Measurements from ENCODE around the gene CDH8. TPM values are rescaled to one million over a fixed set of nuclear protein-coding genes. Genes with fewer than 3 reads are reported as not detected.

CDH8 gene
- total and polyA plus RNA-seq, 2 experiments from 2014 or later = 7.4 to 14.3 TPM

- Histone ChIP-seq H3K27ac (no peak overlapping the region), H3K9me3 (ENCODE audit: low read depth) (no peaks in the 10 kb centered on the region), H3K27me3 (no peaks in the 10 kb centered on the region), H3K36me3 (no peaks in the 10 kb centered on the region), H3K4me1 (ENCODE audit: low read depth) (no peaks in the 10 kb centered on the region), H3K4me3 (no peak overlapping the region)
- TF ChIP-seq, protein P1, sequence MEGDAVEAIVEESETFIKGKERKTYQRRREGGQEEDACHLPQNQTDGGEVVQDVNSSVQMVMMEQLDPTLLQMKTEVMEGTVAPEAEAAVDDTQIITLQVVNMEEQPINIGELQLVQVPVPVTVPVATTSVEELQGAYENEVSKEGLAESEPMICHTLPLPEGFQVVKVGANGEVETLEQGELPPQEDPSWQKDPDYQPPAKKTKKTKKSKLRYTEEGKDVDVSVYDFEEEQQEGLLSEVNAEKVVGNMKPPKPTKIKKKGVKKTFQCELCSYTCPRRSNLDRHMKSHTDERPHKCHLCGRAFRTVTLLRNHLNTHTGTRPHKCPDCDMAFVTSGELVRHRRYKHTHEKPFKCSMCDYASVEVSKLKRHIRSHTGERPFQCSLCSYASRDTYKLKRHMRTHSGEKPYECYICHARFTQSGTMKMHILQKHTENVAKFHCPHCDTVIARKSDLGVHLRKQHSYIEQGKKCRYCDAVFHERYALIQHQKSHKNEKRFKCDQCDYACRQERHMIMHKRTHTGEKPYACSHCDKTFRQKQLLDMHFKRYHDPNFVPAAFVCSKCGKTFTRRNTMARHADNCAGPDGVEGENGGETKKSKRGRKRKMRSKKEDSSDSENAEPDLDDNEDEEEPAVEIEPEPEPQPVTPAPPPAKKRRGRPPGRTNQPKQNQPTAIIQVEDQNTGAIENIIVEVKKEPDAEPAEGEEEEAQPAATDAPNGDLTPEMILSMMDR (IDR thresholded peaks at IDR 0.05; ENCODE audit: low read depth, low read length) = no peak
- DNase-seq (ENCODE audit: low read depth in 1 of 2, low spot score in 1 of 2) = no peak
Measured at GRCh38 chr16:61892531-61892930, 143.7 kb downstream of the CDH8 start.

DNA sequence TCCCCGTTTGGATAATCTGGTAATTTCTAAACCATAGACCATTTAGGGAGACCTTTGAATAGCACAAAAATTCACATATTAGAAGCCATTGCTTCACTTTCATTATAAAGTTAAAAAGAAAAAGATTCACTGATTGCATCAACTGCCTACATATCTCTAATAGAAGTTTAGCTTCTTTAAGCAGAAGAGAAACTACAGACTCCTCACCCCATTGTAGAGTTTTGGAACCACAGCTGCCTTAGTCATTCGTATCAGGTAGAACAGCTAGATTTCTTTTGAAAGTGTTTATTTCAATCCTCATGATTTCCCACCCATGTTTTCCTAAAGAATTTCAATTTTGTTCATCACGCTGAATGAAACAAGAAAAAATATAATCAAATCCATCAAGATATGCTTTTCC, 144.8 kb downstream of the CDH8 start:
- H3K27me3 ChIP-seq = no peaks in the 10 kb centered on the region
- TF ChIP-seq, protein P1 (IDR thresholded peaks at IDR 0.05; ENCODE audit: low read depth, low read length) = no peak
- H3K4me1 ChIP-seq (ENCODE audit: low read depth) = no peaks in the 10 kb centered on the region
- H3K4me3 ChIP-seq = no peak overlapping the region
- H3K9me3 ChIP-seq (ENCODE audit: low read depth) = no peaks in the 10 kb centered on the region
- no peak for DNase-seq (ENCODE audit: low read depth in 1 of 2, low spot score in 1 of 2)
- H3K27ac ChIP-seq = no peak overlapping the region
- no peaks in the 10 kb centered on the region for H3K36me3 ChIP-seq

DNA sequence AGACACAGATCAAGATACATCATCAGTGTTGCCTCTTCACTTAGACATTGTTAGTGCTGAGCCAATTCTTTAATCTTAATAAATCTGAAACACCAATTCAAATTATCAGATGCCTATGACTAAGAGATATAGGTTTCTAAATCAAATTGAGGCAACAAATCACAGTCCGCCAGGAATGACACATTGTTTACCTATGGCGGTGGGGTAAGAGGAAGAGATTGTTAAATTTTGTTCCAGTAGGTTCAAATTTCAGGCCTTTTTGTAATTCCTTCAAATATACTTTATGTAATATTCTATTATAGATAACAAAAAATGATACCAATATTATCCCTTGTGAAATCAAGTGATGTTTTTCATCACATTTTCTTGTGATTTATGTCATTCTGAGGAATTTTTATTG, 145.9 kb downstream of the CDH8 start:
- Histone ChIP-seq H3K27me3 (no peaks in the 10 kb centered on the region), H3K27ac (no peak overlapping the region), H3K4me3 (no peak overlapping the region), H3K9me3 (ENCODE audit: low read depth) (no peaks in the 10 kb centered on the region), H3K36me3 (no peaks in the 10 kb centered on the region), H3K4me1 (ENCODE audit: low read depth) (peaks cover 3% of the 10 kb centered on the region)
- DNase-seq (ENCODE audit: low read depth in 1 of 2, low spot score in 1 of 2) = no peak
- TF ChIP-seq, protein P1 (IDR thresholded peaks at IDR 0.05; ENCODE audit: low read depth, low read length) = no peak

DNA sequence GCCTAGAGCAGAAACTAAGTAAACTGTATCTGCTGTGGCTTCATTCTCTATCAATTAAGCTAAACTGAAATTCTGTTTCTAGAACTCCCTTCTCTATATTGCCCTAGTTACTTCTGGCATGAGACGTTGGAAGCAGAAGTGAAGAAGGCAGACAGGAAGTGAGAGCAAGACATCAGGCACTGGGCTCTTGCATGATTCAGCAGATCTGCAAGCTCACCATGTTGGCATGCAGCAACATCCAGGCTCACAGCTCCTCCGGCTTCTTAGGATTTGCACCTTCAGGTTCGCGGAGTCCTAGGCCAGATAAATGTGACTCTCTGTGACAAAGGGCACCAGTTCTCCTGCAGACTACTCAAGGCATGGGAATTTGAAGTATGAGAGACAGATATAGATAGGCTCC, 148.3 kb downstream of the CDH8 start:
- TF ChIP-seq, protein P1 (IDR thresholded peaks at IDR 0.05; ENCODE audit: low read depth, low read length) = no peak
- no peaks in the 10 kb centered on the region for H3K9me3 ChIP-seq (ENCODE audit: low read depth)
- H3K27me3 ChIP-seq = no peaks in the 10 kb centered on the region
- H3K27ac ChIP-seq = no peak overlapping the region
- H3K4me1 ChIP-seq (ENCODE audit: low read depth) = peaks cover 10% of the 10 kb centered on the region
- H3K4me3 ChIP-seq = no peak overlapping the region
- no peaks in the 10 kb centered on the region for H3K36me3 ChIP-seq
- peak; percentile 2 to 26 for DNase-seq (ENCODE audit: low read depth in 1 of 2, low spot score in 1 of 2)

GRCh38 chr16:61885343-61885742, 150.9 kb downstream of the CDH8 start:
- no peaks in the 10 kb centered on the region for H3K9me3 ChIP-seq (ENCODE audit: low read depth)
- TF ChIP-seq, protein P1 (IDR thresholded peaks at IDR 0.05; ENCODE audit: low read depth, low read length) = no peak
- H3K27me3 ChIP-seq = no peaks in the 10 kb centered on the region
- no peak overlapping the region for H3K4me3 ChIP-seq
- peak in 1 of 2 donors; percentile 31 for DNase-seq (ENCODE audit: low read depth in 1 of 2, low spot score in 1 of 2)
- H3K36me3 ChIP-seq = no peaks in the 10 kb centered on the region
- no peak overlapping the region for H3K27ac ChIP-seq
- H3K4me1 ChIP-seq (ENCODE audit: low read depth) = peaks cover 10% of the 10 kb centered on the region

GRCh38 chr16:61879306-61879705, 156.9 kb downstream of the CDH8 start:
- H3K4me1 ChIP-seq (ENCODE audit: low read depth) = no peaks in the 10 kb centered on the region
- no peak for DNase-seq (ENCODE audit: low read depth in 1 of 2, low spot score in 1 of 2)
- no peaks in the 10 kb centered on the region for H3K36me3 ChIP-seq
- H3K27me3 ChIP-seq = no peaks in the 10 kb centered on the region
- H3K27ac ChIP-seq = no peak overlapping the region
- H3K9me3 ChIP-seq (ENCODE audit: low read depth) = no peaks in the 10 kb centered on the region
- TF ChIP-seq, protein P1 (IDR thresholded peaks at IDR 0.05; ENCODE audit: low read depth, low read length) = no peak
- no peak overlapping the region for H3K4me3 ChIP-seq

Measured in cardiac muscle cell (in vitro differentiated cells and primary cell).